Endothelial cell of umbilical vein (primary cell): Measurements from ENCODE around the gene LGALS9C. TPM values are rescaled to one million over a fixed set of nuclear protein-coding genes. Genes with fewer than 3 reads are reported as not detected.
"Not testable (repeated sequence)": the region's sequence is repeated elsewhere in the genome, so short reads cannot be mapped to it uniquely, and the experiment has no call there.

Source experiments
- BruUV-seq: library from RNA; stranded (reverse); fragments of 400-500 nt; replicated peaks from 2 replicates; lab custom pipeline; 2021; lab: Mats Ljungman, UMichigan
- CTCF ChIA-PET: fragments of 300-600, 350-600 bp; sonication (Branson Sonifier 250); formaldehyde crosslinking; loops from one replicate; lab custom pipeline; 2021; ENCODE audit warnings: antibody characterized with exemption, inconsistent platforms; lab: Charles Lee
- POLR2A ChIA-PET: fragments of 300-600, 350-600 bp; sonication (Branson Sonifier 250); formaldehyde crosslinking; loops from one replicate; lab custom pipeline; 2021; ENCODE audit warnings: antibody characterized with exemption, inconsistent platforms; lab: Charles Lee
- DNase-seq: peaks from one replicate; pipeline ENCODE4 v3.0.0-alpha.2; 2011; ENCODE audit warnings: low read depth, low spot score
- FAIRE-seq: peaks from 2 replicates; lab custom pipeline; 2011; peaks lifted over from hg19 to GRCh38; lab: Jason Lieb, UNC
- H2AFZ ChIP-seq: 2 replicates; pipeline ENCODE4 v1.6.0; 2012; ENCODE audit warnings: low read depth, low read length, control low read depth, inconsistent platforms
- H3K27ac ChIP-seq: 2 replicates; pipeline ENCODE4 v1.5.1; 2011; ENCODE audit warnings: low read depth, mild to moderate bottlenecking, control low read depth, low read length, moderate library complexity; ENCODE audit not compliant: insufficient read depth
- H3K27me3 ChIP-seq, 2 experiments: 2 replicates each; pipeline versions ENCODE4 v1.6.0 to v1.6.1; 2011; ENCODE audit warnings: low read length in 2 of 2, mixed read lengths in 1 of 2; ENCODE audit not compliant: control insufficient read depth in 2 of 2, insufficient read depth in 2 of 2
- H3K36me3 ChIP-seq, 2 experiments: 2 replicates in 1 of 2; 3 replicates in 1 of 2; pipeline ENCODE4 v1.5.1; 2011; ENCODE audit warnings: low read length in 2 of 2, mild to moderate bottlenecking in 1 of 2, moderate library complexity in 1 of 2; ENCODE audit not compliant: control insufficient read depth in 2 of 2, insufficient read depth in 2 of 2; ENCODE audit errors: extremely low read depth in 1 of 2
- H3K4me1 ChIP-seq: 3 replicates; pipeline ENCODE4 v1.5.1; 2011; ENCODE audit warnings: mild to moderate bottlenecking, low read length; ENCODE audit not compliant: control insufficient read depth, insufficient read depth; ENCODE audit errors: extremely low read depth
- H3K4me2 ChIP-seq: 2 replicates; pipeline ENCODE4 v1.6.1; 2011; ENCODE audit warnings: low read length, control low read depth, mixed read lengths; ENCODE audit not compliant: insufficient read depth
- H3K4me3 ChIP-seq, 3 experiments: fragments of 200-600 bp in 1 of 3; sonication (generic), shearing (Covaris generic) in 1 of 3; replicated peaks in 1 of 3; 2 replicates each; pipeline ENCODE4 v1.5.1; 2011 to 2016; ENCODE audit warnings: control low read depth in 3 of 3, low read length in 3 of 3, mild to moderate bottlenecking in 2 of 3, inconsistent platforms in 1 of 3, low read depth in 1 of 3, moderate library complexity in 1 of 3; ENCODE audit not compliant: insufficient read depth in 1 of 3
- H3K79me2 ChIP-seq: 2 replicates; pipeline ENCODE4 v1.6.0; 2012; ENCODE audit warnings: low read length, inconsistent platforms; ENCODE audit not compliant: control insufficient read depth, insufficient read depth
- H3K9ac ChIP-seq: replicated peaks from 2 replicates; pipeline ENCODE3; 2011; ENCODE audit warnings: low read length, control low read depth; ENCODE audit not compliant: insufficient read depth; ENCODE audit errors: extremely low read depth
- H3K9me1 ChIP-seq: replicated peaks from 3 replicates; pipeline ENCODE4 v1.6.0; 2011; ENCODE audit warnings: mild to moderate bottlenecking, low read length; ENCODE audit not compliant: control insufficient read depth, insufficient read depth; ENCODE audit errors: extremely low read depth
- H3K9me3 ChIP-seq: replicated peaks from 2 replicates; pipeline ENCODE4 v1.5.1; 2012; ENCODE audit warnings: low read length, inconsistent platforms; ENCODE audit not compliant: control insufficient read depth, insufficient read depth
- H4K20me1 ChIP-seq: replicated peaks from 2 replicates; pipeline ENCODE3; 2011; ENCODE audit warnings: mild to moderate bottlenecking, low read length; ENCODE audit not compliant: control insufficient read depth, insufficient read depth; ENCODE audit errors: extremely low read depth
- dilution Hi-C: fragments of 300-500 bp; cut with MboI; formaldehyde crosslinking; loops from one replicate; pipeline ENCODE4 v1.15.0; 2019; ENCODE audit warnings: low sequenced_read_pairs; ENCODE audit not compliant: extremely low pct_ligation_motif_present
- intact Hi-C: fragments of 100-400 bp; cut with micrococcal nuclease; formaldehyde crosslinking; loops from one replicate; pipeline ENCODE4 v1.10.0; 2022
- polyA plus RNA-seq, 4 experiments: library from polyadenylated mRNA; depleted of rRNA in 3 of 4; stranded (reverse) in 3 of 4; unstranded in 1 of 4; fragments of >200 nt; gene quantifications; 2 replicates each; pipeline versions ENCODE4 v1.2.1 to v1.2.3, GENCODE V29; 2011 to 2012; ENCODE audit warnings: missing spikeins in 1 of 4
- total RNA-seq: library from RNA; stranded (reverse); gene quantifications from 2 replicates; pipeline ENCODE4 v1.2.3, GENCODE V29; 2021

LGALS9C gene
- total and polyA plus RNA-seq, 2 donors (not counting 3 experiments of a cell fraction or from before 2014, with no cell fraction given): not detected

DNA sequence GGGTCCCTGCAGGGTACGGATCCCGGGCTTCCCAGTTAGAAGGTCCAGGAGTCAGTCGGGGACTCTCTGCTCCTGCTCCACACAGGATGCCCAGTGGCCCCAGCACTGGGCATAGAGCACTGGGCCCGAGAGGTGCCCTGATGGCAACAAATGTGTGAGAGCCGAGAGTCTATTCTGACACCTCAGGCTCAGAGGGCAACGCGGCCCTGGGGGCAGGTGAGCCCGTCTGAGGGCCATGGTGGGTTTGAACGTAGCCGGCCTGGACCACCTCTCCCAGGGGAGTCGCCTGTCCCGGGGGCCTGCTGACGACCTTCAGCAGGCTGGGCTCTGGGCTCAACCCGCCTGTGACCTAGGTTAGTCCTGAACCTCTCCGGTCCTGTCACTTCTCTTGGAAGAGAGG lies 23.2 kb downstream of the LGALS9C start:
- H3K9ac ChIP-seq, H3K4me2 ChIP-seq, H2AFZ ChIP-seq, intact Hi-C loops, H3K36me3 ChIP-seq, H4K20me1 ChIP-seq, BruUV-seq, dilution Hi-C loops, DNase-seq, H3K27me3 ChIP-seq, H3K4me1 ChIP-seq, H3K9me1 ChIP-seq, H3K4me3 ChIP-seq, H3K9me3 ChIP-seq, H3K27ac ChIP-seq, H3K79me2 ChIP-seq, CTCF ChIA-PET, POLR2A ChIA-PET, FAIRE-seq: not testable (repeated sequence)

DNA sequence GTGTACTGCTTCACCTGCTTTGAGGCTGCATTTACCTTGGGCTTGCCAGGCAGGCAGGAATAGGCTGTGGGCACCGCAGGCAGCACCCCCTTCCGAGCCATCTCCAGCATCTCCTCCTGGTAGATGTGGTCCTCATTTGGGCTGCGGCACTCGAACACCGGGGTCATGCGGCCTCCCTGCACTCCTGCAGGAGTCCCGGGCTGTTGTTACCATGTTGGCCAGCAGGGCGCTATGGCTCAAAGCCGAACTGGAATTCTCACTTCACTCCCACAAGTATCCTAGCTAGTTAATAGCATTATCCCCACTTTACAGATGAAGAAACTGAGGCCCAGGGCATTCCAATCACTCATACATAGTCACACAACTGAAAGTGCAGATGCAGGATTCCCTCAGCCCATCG lies 23.7 kb downstream of the LGALS9C start:
- dilution Hi-C loops, H3K79me2 ChIP-seq, FAIRE-seq, intact Hi-C loops, H3K9me3 ChIP-seq, H3K27ac ChIP-seq, H4K20me1 ChIP-seq, H3K4me2 ChIP-seq, H3K9ac ChIP-seq, H3K9me1 ChIP-seq, H3K27me3 ChIP-seq, H2AFZ ChIP-seq, POLR2A ChIA-PET, H3K4me3 ChIP-seq, H3K4me1 ChIP-seq, CTCF ChIA-PET, BruUV-seq, DNase-seq, H3K36me3 ChIP-seq: not testable (repeated sequence)

GRCh38 chr17:18500816-18501215 lies 24.2 kb downstream of the LGALS9C start:
- POLR2A ChIA-PET, H3K9me3 ChIP-seq, FAIRE-seq, H3K36me3 ChIP-seq, H3K27me3 ChIP-seq, H3K9ac ChIP-seq, H3K4me3 ChIP-seq, H3K9me1 ChIP-seq, H3K79me2 ChIP-seq, H3K27ac ChIP-seq, H4K20me1 ChIP-seq, CTCF ChIA-PET, H3K4me1 ChIP-seq, dilution Hi-C loops, intact Hi-C loops, BruUV-seq, H2AFZ ChIP-seq, DNase-seq, H3K4me2 ChIP-seq: not testable (repeated sequence)

- POLR2A ChIA-PET, intact Hi-C loops, BruUV-seq: not testable (repeated sequence)
Measured at GRCh38 chr17:18503221-18503620, 26.6 kb downstream of the LGALS9C start.

More at GRCh38 chr17:18503221-18503620, 26.6 kb downstream of the LGALS9C start:
- H3K27me3 ChIP-seq, FAIRE-seq, H3K4me3 ChIP-seq, H4K20me1 ChIP-seq, H2AFZ ChIP-seq, H3K4me1 ChIP-seq, H3K27ac ChIP-seq, H3K9me1 ChIP-seq, dilution Hi-C loops, DNase-seq, H3K4me2 ChIP-seq, H3K9me3 ChIP-seq, H3K36me3 ChIP-seq, H3K9ac ChIP-seq, CTCF ChIA-PET, H3K79me2 ChIP-seq: not testable (repeated sequence)
